ENCODE measurements around the gene TMEM154. TPM values are rescaled to one million over a fixed set of nuclear protein-coding genes. Genes with fewer than 3 reads are reported as not detected.

The TMEM154 gene
- total and polyA plus RNA-seq, 10 of the 15 experiments (the other 5 are each of a cell fraction or from before 2014, with no cell fraction given): 5.1 to 41.4 (median 18.2) TPM

- Histone ChIP-seq H4K20me1 (ENCODE audit: control insufficient read depth, insufficient read depth) (no peaks in the 10 kb centered on the region), H3K27ac (ENCODE audit: control insufficient read depth, insufficient read depth) (peak overlapping the region; percentile 45), H3K9me3 (replicated peaks; ENCODE audit: control insufficient read depth, insufficient read depth, low read length) (peaks cover 8% of the 10 kb centered on the region; the same call in 2 of the 3 replicates), H3K9ac (ENCODE audit: control insufficient read depth, insufficient read depth, low read length) (no peak overlapping the region; the same call in 1 of the 2 replicates), H3K4me2 (ENCODE audit: control insufficient read depth, insufficient read depth) (peak overlapping the region; percentile 56), H2AFZ (ENCODE audit: control insufficient read depth, low read depth, low read length) (peak overlapping the region; percentile 77), H3K79me2 (ENCODE audit: control insufficient read depth, insufficient read depth, low read length) (no peaks in the 10 kb centered on the region), H3K4me1 (ENCODE audit: control insufficient read depth, insufficient read depth, low read length) (peaks cover 11% of the 10 kb centered on the region), H3K36me3 (ENCODE audit: control insufficient read depth in 2 of 2, insufficient read depth in 2 of 2, low read length in 1 of 2) (no peaks in the 10 kb centered on the region), H3K27me3 (replicated peaks in 1 of 2; ENCODE audit: control insufficient read depth in 2 of 2, insufficient read depth in 2 of 2, low read length in 1 of 2) (no peaks in the 10 kb centered on the region), H3K4me3 (no peak overlapping the region)
- TF ChIP-seq YBX1 (IDR thresholded peaks at IDR 0.05): no peak
- TF ChIP-seq MTA2 (IDR thresholded peaks at IDR 0.05; ENCODE audit: low read depth): no peak
- no peak for TF ChIP-seq YY1 (IDR thresholded peaks at IDR 0.05; ENCODE audit: low read depth, low read length)
- peak; percentile 73 for TF ChIP-seq NFYB (IDR thresholded peaks at IDR 0.05; ENCODE audit: insufficient read depth, low read depth, low read length)
- 0 out of 2 replicates have a peak, but pooled peaks have one; percentile 26 for TF ChIP-seq NBN (IDR thresholded peaks at IDR 0.05)
- TF ChIP-seq SIN3A (IDR thresholded peaks at IDR 0.05; ENCODE audit: low read depth, low read length): no peak
- TF ChIP-seq CBX3 (IDR thresholded peaks at IDR 0.05; ENCODE audit: borderline replicate concordance, low read depth): no peak
- 0 out of 2 replicates have a peak, but pooled peaks have one; percentile 13 for TF ChIP-seq CREM (IDR thresholded peaks at IDR 0.05; ENCODE audit: low read depth)
- no peak for TF ChIP-seq RCOR1 (conservative IDR thresholded peaks at IDR 0.05; ENCODE audit: low read depth, low read length)
- TF ChIP-seq NFIC (IDR thresholded peaks at IDR 0.05; ENCODE audit: low read depth, low read length): 0 out of 2 replicates have a peak, but pooled peaks have one; percentile 13
- peak; percentile 16 for TF ChIP-seq SP1 (IDR thresholded peaks at IDR 0.05; ENCODE audit: low read depth, low read length)
- peak; percentile 15; the same call in 1 of the 2 replicates for TF ChIP-seq TAF1 (IDR thresholded peaks at IDR 0.05; ENCODE audit: borderline replicate concordance, low read depth, low read length)
- TF ChIP-seq LARP7 (IDR thresholded peaks at IDR 0.05): no peak
- peak; percentile 32; the same call in 1 of the 2 replicates for TF ChIP-seq ZNF687 (IDR thresholded peaks at IDR 0.05)
- no peak for TF ChIP-seq MTA3 (IDR thresholded peaks at IDR 0.05; ENCODE audit: borderline replicate concordance, low read length)
- TF ChIP-seq WRNIP1 (IDR thresholded peaks at IDR 0.05; ENCODE audit: borderline replicate concordance, low read depth, low read length): no peak
- TF ChIP-seq NFYA (IDR thresholded peaks at IDR 0.05; ENCODE audit: borderline replicate concordance, low read depth, low read length): no peak
- TF ChIP-seq IKZF2 (IDR thresholded peaks at IDR 0.05): peak; percentile 22 to 51; a peak in 2 of 4 replicates
- peak; percentile 52; the same call in 1 of the 2 replicates for TF ChIP-seq RUNX3 (IDR thresholded peaks at IDR 0.05; ENCODE audit: low read length)
- peak; percentile 34; the same call in 1 of the 2 replicates for TF ChIP-seq CREB1 (IDR thresholded peaks at IDR 0.05; ENCODE audit: low read depth)
- 7% methylated on average over 6 of the region's 6 CpGs for WGBS (ENCODE audit: insufficient coverage, insufficient replicate concordance, low lambda C conversion rate, missing lambda C conversion rate)
- CTCF ChIA-PET: interaction anchor here (0.7 to 2.7 kb wide), 12 partner anchors 9 to 418 kb away, joined by 3 to 18 read pairs (median 6); partner anchors contain the start of genes ARFIP1 and TIGD4
- intact Hi-C loops (cut with micrococcal nuclease; ENCODE audit: unreplicated experiment): no loop called here
- ATAC-seq: peak; percentile 95
- POLR2A ChIA-PET: interaction anchor here (0.7 to 2.8 kb wide), 7 partner anchors 11 to 491 kb away, joined by 3 to 14 read pairs (median 3); no protein-coding TSS in a partner anchor
- RAD21 ChIA-PET (ENCODE audit: unreplicated experiment): interaction anchor here (0.6 to 2.4 kb wide), 18 partner anchors 10 to 418 kb away, joined by 3 to 14 read pairs (median 4); partner anchors contain the start of gene TMEM154
- SMC1A ChIA-PET (ENCODE audit: uncharacterized antibody, unreplicated experiment): interaction anchor here (0.7 to 3.4 kb wide), 15 partner anchors 9 to 251 kb away, joined by 3 to 23 read pairs (median 6); no protein-coding TSS in a partner anchor
- BruUV-seq (replicated peaks): no TSS peak
- DNase-seq (ENCODE audit: low read depth, low spot score): peak; percentile 42
- no peak for FAIRE-seq
- in situ Hi-C loops (cut with MboI): no loop called here
Observed at GRCh38 chr4:152709675-152710438, 30.1 kb upstream of the TMEM154 start.
